ENCODE measurements around the gene GAGE10. TPM values are rescaled to one million over a fixed set of nuclear protein-coding genes. Genes with fewer than 3 reads are reported as not detected.

The GAGE10 gene, protein sequence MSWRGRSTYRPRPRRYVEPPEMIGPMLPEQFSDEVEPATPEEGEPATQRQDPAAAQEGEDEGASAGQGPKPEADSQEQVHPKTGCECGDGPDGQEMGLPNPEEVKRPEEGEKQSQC
- not detected for polyA plus RNA-seq (2013)

DNA sequence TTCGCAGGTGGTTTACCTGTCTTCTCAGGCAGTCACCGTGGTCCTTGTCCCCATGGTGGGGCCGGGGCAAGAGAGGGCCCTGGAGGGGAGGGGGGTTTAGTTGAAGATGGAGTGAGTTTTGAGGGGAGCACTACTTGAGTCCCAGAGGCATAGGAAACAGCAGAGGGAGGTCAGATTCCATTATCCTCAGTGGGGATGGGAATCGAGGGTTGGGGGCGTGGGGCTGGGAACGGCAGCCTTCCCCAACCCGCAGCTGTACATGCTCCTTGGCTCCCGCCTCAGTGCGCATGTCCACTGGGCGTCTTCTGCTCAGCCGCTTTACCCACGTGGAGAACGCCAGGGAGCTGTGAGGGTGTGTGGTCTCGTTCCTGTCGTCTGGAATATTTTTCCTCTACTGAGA, at the start of gene GAGE10:
Gene GAGE10 (plus strand): TSS at position 301 of the 400 bp plus-strand sequence. CDS start 1,214 bp downstream, outside the sequence.
- ChIA-PET POLR2A (no interaction called here), CTCF (no interaction called here)
- Histone ChIP-seq H3K4me3 (ENCODE audit: control insufficient read depth in 1 of 7, extremely low read depth in 1 of 7, insufficient read depth in 4 of 7, low read depth in 2 of 7, low read length in 6 of 7) (no peak within 1 kb of the TSS), H3K27ac (ENCODE audit: insufficient read depth in 1 of 2, low read depth in 1 of 2, low read length in 2 of 2, poor library complexity in 1 of 2, severe bottlenecking in 2 of 2) (no peak within 1 kb of the TSS), H3K36me3 (ENCODE audit: control insufficient read depth in 4 of 4, insufficient read depth in 4 of 4, low read length in 3 of 4) (no peaks in the 10 kb centered on the region), H3K9me3 (ENCODE audit: control extremely low read depth in 1 of 5, control insufficient read depth in 4 of 5, insufficient read depth in 2 of 5, low read depth in 1 of 5, low read length in 4 of 5) (no peaks in the 10 kb centered on the region), H3K27me3 (replicated peaks in 2 of 5; ENCODE audit: control insufficient read depth in 4 of 5, insufficient read depth in 5 of 5, low read length in 4 of 5) (peaks cover 0 to 2% (median 0%) of the 10 kb centered on the region in 5 experiments), H3K4me1 (ENCODE audit: control extremely low read depth in 1 of 4, control insufficient read depth in 4 of 4, insufficient read depth in 4 of 4, low read length in 3 of 4) (peaks cover 0 to 2% (median 0%) of the 10 kb centered on the region in 4 experiments)
- DNase-seq: no peak
- WGBS (ENCODE audit: insufficient coverage): 89% methylated on average over 14 of the region's 15 CpGs

DNA sequence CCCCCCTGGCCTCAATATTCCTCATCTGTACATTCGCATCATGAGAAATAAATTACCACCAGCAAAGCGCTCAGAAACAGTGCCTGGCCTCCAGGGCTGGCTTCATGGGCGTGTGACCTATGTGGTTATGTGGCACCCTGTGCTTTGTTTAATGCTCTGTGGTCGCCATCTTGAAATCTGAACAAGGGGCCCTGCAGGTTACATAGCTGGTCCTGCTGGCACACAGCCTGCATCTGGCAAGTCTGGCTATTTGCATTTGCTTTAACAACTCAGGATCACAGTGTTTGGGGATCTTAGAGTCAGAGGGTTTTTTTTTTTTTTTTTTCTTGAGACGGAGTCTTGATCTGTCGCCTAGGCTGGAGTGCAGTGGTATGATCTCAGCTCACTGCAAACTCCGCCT, 48.8 kb upstream of the GAGE10 start:
- no peaks in the 10 kb centered on the region for H3K9me3 ChIP-seq (ENCODE audit: control extremely low read depth in 1 of 5, control insufficient read depth in 4 of 5, insufficient read depth in 2 of 5, low read depth in 1 of 5, low read length in 4 of 5)
- ChIA-PET POLR2A (interaction anchor here (0.5 kb wide), 1 partner anchor 101 kb away, joined by 3 read pairs; no protein-coding TSS in a partner anchor), CTCF (interaction anchor here (1.1 kb wide), 1 partner anchor 100 kb away, joined by 3 read pairs; no protein-coding TSS in a partner anchor)
- no peak overlapping the region for H3K4me3 ChIP-seq (ENCODE audit: control insufficient read depth in 1 of 7, extremely low read depth in 1 of 7, insufficient read depth in 4 of 7, low read depth in 2 of 7, low read length in 6 of 7)
- DNase-seq: no peak
- peaks cover 0 to 6% (median 0%) of the 10 kb centered on the region in 4 experiments for H3K36me3 ChIP-seq (ENCODE audit: control insufficient read depth in 4 of 4, insufficient read depth in 4 of 4, low read length in 3 of 4)
- no peak overlapping the region for H3K27ac ChIP-seq (ENCODE audit: insufficient read depth in 1 of 2, low read depth in 1 of 2, low read length in 2 of 2, poor library complexity in 1 of 2, severe bottlenecking in 2 of 2)
- WGBS (ENCODE audit: insufficient coverage): 83% methylated on average over 6 of the region's 7 CpGs
- no peaks in the 10 kb centered on the region for H3K4me1 ChIP-seq (ENCODE audit: control extremely low read depth in 1 of 4, control insufficient read depth in 4 of 4, insufficient read depth in 4 of 4, low read length in 3 of 4)
- no peaks in the 10 kb centered on the region for H3K27me3 ChIP-seq (replicated peaks in 2 of 5; ENCODE audit: control insufficient read depth in 4 of 5, insufficient read depth in 5 of 5, low read length in 4 of 5)

DNA sequence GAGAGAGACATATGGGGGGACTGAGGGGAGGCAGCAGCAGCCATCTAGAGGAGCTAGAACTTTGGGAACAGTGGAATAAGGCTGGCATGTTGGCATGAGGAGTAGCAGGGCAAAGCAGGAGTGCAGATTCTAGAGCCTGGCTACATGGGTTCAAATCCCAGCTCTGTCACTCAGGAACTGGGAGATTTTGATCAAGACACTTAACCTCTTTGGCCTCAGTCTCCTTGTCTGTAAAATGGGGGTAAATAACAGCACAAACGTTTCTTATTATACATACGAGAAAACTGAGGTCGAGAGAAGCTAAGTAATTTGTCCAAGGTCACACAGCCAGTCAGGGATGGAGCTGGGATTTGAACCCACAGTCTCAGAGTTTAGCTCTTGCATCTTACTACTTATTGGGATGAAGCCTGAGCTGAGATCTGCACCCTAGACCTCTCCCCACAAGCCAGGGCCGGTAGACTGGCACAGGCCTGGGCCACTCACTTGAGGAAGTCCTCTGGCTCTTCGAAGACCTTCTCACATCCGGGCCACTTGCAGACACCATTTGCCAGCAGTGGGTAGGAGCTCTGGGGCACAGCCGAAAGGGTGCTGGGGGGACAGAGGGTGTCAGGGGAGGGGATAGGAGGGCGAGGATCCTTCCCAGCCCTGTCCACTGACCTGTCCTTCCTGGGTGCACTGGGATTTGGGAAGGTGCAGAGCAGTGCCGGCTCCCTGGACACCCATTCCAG, 47.0 kb upstream of the GAGE10 start:
- peaks cover 0 to under 1% (median 0%) of the 10 kb centered on the region in 4 experiments for H3K36me3 ChIP-seq (ENCODE audit: control insufficient read depth in 4 of 4, insufficient read depth in 4 of 4, low read length in 3 of 4)
- 92% methylated on average over 4 of the region's 9 CpGs for WGBS (ENCODE audit: insufficient coverage)
- H3K9me3 ChIP-seq (ENCODE audit: control extremely low read depth in 1 of 5, control insufficient read depth in 4 of 5, insufficient read depth in 2 of 5, low read depth in 1 of 5, low read length in 4 of 5): no peaks in the 10 kb centered on the region
- H3K4me3 ChIP-seq (ENCODE audit: control insufficient read depth in 1 of 7, extremely low read depth in 1 of 7, insufficient read depth in 4 of 7, low read depth in 2 of 7, low read length in 6 of 7): no peak overlapping the region
- DNase-seq: no peak
- H3K27ac ChIP-seq (ENCODE audit: insufficient read depth in 1 of 2, low read depth in 1 of 2, low read length in 2 of 2, poor library complexity in 1 of 2, severe bottlenecking in 2 of 2): no peak overlapping the region
- no peaks in the 10 kb centered on the region for H3K27me3 ChIP-seq (replicated peaks in 2 of 5; ENCODE audit: control insufficient read depth in 4 of 5, insufficient read depth in 5 of 5, low read length in 4 of 5)
- POLR2A ChIA-PET: no interaction called here
- no peaks in the 10 kb centered on the region for H3K4me1 ChIP-seq (ENCODE audit: control extremely low read depth in 1 of 4, control insufficient read depth in 4 of 4, insufficient read depth in 4 of 4, low read length in 3 of 4)
- CTCF ChIA-PET: interaction anchor here (1.0 to 1.3 kb wide), 2 partner anchors 9 to 15 kb away, joined by 3 read pairs; no protein-coding TSS in a partner anchor

DNA sequence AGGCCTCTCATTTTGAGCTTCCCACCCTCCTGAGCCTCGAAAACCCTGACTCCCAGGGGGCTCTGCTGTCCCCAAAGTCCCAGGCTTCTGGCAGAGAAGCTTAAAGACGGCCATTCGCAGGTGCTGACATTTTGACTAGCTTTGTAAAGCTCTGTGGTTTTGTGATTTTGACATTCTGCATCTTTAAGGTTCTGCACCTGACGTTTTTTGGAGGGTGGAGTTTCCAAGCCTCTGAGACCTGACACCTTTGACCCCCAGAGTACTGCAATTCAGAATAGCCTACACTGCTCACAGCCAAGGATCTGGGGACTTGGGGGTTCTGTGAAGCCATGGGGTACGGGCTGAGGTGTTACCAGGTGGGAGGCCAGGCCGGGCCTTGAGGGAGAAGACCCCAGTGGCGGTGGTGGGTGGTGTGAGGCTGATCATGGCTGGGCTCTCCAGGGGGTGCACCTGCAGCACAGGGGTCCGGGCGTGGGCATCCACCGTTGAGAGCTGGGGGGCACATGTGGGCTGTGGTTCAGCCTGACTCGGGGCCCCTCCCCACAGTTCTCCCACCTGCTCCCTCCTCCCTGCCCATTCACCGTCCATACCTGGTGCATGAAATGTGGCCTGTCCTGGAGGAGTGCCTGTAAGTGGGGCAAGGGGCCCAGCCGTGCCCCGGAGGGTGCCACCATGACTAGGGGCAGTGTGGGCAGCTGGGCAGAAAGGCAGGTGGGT, 46.2 kb upstream of the GAGE10 start:
- Histone ChIP-seq H3K27ac (ENCODE audit: insufficient read depth in 1 of 2, low read depth in 1 of 2, low read length in 2 of 2, poor library complexity in 1 of 2, severe bottlenecking in 2 of 2) (no peak overlapping the region), H3K27me3 (replicated peaks in 2 of 5; ENCODE audit: control insufficient read depth in 4 of 5, insufficient read depth in 5 of 5, low read length in 4 of 5) (no peaks in the 10 kb centered on the region), H3K36me3 (ENCODE audit: control insufficient read depth in 4 of 4, insufficient read depth in 4 of 4, low read length in 3 of 4) (no peaks in the 10 kb centered on the region), H3K9me3 (ENCODE audit: control extremely low read depth in 1 of 5, control insufficient read depth in 4 of 5, insufficient read depth in 2 of 5, low read depth in 1 of 5, low read length in 4 of 5) (no peaks in the 10 kb centered on the region), H3K4me3 (ENCODE audit: control insufficient read depth in 1 of 7, extremely low read depth in 1 of 7, insufficient read depth in 4 of 7, low read depth in 2 of 7, low read length in 6 of 7) (no peak overlapping the region), H3K4me1 (ENCODE audit: control extremely low read depth in 1 of 4, control insufficient read depth in 4 of 4, insufficient read depth in 4 of 4, low read length in 3 of 4) (no peaks in the 10 kb centered on the region)
- ChIA-PET POLR2A (no interaction called here), CTCF (interaction anchor here (1.0 to 1.3 kb wide), 2 partner anchors 9 to 16 kb away, joined by 3 read pairs; no protein-coding TSS in a partner anchor)
- DNase-seq: no peak
- WGBS (ENCODE audit: insufficient coverage): 81% methylated on average over 8 of the region's 14 CpGs

DNA sequence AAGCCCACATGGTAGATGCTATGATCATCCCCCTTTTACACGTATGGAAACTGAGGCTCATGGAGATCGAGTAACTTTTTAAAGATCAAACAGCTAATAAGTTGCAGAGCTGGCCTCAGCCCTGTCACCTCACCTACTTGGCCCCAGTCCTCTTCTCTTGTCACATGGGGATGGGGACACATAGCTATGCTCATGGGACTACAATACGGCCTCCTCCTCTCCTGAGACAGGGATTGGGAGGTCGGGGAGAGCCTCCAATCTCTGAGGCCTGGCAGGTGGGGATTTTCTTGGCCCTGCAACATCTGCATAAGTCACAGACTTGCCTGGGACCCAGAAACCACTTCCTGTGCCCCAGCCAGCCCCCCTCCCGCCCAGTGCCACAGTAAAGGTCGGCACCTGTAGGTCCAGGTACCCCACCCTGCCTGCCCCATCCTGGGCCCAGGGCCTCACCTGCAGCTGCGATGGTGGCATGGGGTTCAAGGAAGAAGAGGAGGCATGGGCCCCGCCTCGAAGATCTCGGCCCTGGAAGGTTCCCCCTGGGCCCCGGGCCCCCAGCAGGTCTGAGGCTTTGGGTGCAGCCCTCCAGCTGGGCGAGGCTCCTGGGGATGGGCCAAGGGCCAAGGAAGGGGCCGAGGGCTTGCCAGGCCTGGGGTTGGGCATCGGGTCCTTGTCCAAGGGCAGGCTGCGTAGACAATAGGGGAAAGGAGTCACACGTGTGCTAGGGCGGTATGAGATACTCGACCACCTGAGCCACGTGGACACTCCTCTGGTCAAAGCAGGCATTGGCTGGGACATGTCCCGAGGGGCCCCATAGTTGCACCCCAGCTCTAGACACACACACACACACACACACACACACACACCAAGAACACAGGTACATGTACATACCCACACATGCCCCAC, 45.3 kb upstream of the GAGE10 start:
- 79% methylated on average over 9 of the region's 20 CpGs for WGBS (ENCODE audit: insufficient coverage)
- Histone ChIP-seq H3K4me1 (ENCODE audit: control extremely low read depth in 1 of 4, control insufficient read depth in 4 of 4, insufficient read depth in 4 of 4, low read length in 3 of 4) (no peaks in the 10 kb centered on the region), H3K36me3 (ENCODE audit: control insufficient read depth in 4 of 4, insufficient read depth in 4 of 4, low read length in 3 of 4) (no peaks in the 10 kb centered on the region), H3K4me3 (ENCODE audit: control insufficient read depth in 1 of 7, extremely low read depth in 1 of 7, insufficient read depth in 4 of 7, low read depth in 2 of 7, low read length in 6 of 7) (no peak overlapping the region), H3K27ac (ENCODE audit: insufficient read depth in 1 of 2, low read depth in 1 of 2, low read length in 2 of 2, poor library complexity in 1 of 2, severe bottlenecking in 2 of 2) (no peak overlapping the region), H3K9me3 (ENCODE audit: control extremely low read depth in 1 of 5, control insufficient read depth in 4 of 5, insufficient read depth in 2 of 5, low read depth in 1 of 5, low read length in 4 of 5) (no peaks in the 10 kb centered on the region), H3K27me3 (replicated peaks in 2 of 5; ENCODE audit: control insufficient read depth in 4 of 5, insufficient read depth in 5 of 5, low read length in 4 of 5) (no peaks in the 10 kb centered on the region)
- CTCF ChIA-PET: interaction anchor here (1.3 kb wide), 1 partner anchor 8 kb away, joined by 3 read pairs; no protein-coding TSS in a partner anchor
- POLR2A ChIA-PET: no interaction called here
- DNase-seq: no peak

DNA sequence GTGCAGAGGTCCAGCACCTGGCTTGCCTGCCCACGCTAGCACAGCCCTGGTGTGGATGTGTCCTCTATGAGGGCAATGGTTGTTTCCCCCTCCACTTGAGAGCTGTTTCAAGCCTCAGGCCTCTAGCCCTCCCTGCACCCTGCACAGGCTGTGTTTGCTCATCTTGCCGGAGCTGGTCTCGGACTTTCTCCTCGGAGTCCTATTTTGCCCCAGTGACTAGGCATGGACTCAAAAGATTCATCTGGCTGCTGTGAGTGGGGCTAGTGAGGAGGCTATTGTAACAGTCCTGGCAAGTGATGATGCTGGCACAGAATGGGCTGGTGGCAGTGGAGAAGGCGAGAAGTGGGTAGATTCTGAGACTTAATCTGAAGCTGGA, 44.7 kb upstream of the GAGE10 start:
- CTCF ChIA-PET: no interaction called here
- WGBS (ENCODE audit: insufficient coverage): 91% methylated on average over 5 of the region's 5 CpGs

More for the DNA sequence above, 44.7 kb upstream of the GAGE10 start:
- Histone ChIP-seq H3K36me3 (ENCODE audit: control insufficient read depth in 4 of 4, insufficient read depth in 4 of 4, low read length in 3 of 4) (no peaks in the 10 kb centered on the region), H3K4me1 (ENCODE audit: control extremely low read depth in 1 of 4, control insufficient read depth in 4 of 4, insufficient read depth in 4 of 4, low read length in 3 of 4) (no peaks in the 10 kb centered on the region), H3K9me3 (ENCODE audit: control extremely low read depth in 1 of 5, control insufficient read depth in 4 of 5, insufficient read depth in 2 of 5, low read depth in 1 of 5, low read length in 4 of 5) (no peaks in the 10 kb centered on the region), H3K27ac (ENCODE audit: insufficient read depth in 1 of 2, low read depth in 1 of 2, low read length in 2 of 2, poor library complexity in 1 of 2, severe bottlenecking in 2 of 2) (no peak overlapping the region), H3K4me3 (ENCODE audit: control insufficient read depth in 1 of 7, extremely low read depth in 1 of 7, insufficient read depth in 4 of 7, low read depth in 2 of 7, low read length in 6 of 7) (no peak overlapping the region), H3K27me3 (replicated peaks in 2 of 5; ENCODE audit: control insufficient read depth in 4 of 5, insufficient read depth in 5 of 5, low read length in 4 of 5) (no peaks in the 10 kb centered on the region)
- POLR2A ChIA-PET: no interaction called here
- no peak for DNase-seq

All from common myeloid progenitor, CD34-positive (primary cell).